K562 (cell line): ENCODE data around the gene GSTA4.

Source experiments
- CBFB ChIP-seq: sonication (generic); formaldehyde crosslinking; IDR thresholded peaks from 2 replicates; pipeline ENCODE4 v1.4.0; 2020; ENCODE audit warnings: mild to moderate bottlenecking, missing genetic modification reagents
- KAT2B ChIP-seq: IDR thresholded peaks from one replicate; pipeline ENCODE4 v1.6.1; 2012; ENCODE audit warnings: low read depth, mild to moderate bottlenecking, control low read depth, inconsistent platforms, low read length, moderate library complexity
- KDM1A ChIP-seq, 2 experiments: fragments of 450-650 bp; IDR thresholded peaks; 2 replicates each; pipeline ENCODE4 v1.6.1; 2016; ENCODE audit warnings: mild to moderate bottlenecking in 2 of 2
- PHF21A ChIP-seq: fragments of 450-650 bp; IDR thresholded peaks from 2 replicates; pipeline ENCODE4 v1.6.1; 2017; ENCODE audit warnings: low read depth, borderline replicate concordance
- POLR2A ChIP-seq: fragments of 450-650 bp; conservative IDR thresholded peaks from 2 replicates; pipeline ENCODE4 v1.6.1; 2016
- POLR2AphosphoS5 ChIP-seq: IDR thresholded peaks from 2 replicates; pipeline ENCODE4 v1.6.1; 2011; ENCODE audit warnings: mild to moderate bottlenecking, low read depth, low read length, moderate library complexity; ENCODE audit not compliant: control insufficient read depth, insufficient read depth
- SP2 ChIP-seq: IDR thresholded peaks from 2 replicates; pipeline ENCODE4 v1.6.1; 2011; ENCODE audit warnings: mild to moderate bottlenecking, low read depth, low read length, moderate library complexity; ENCODE audit not compliant: poor library complexity, severe bottlenecking; ENCODE audit errors: extremely low read depth
- U2AF1 ChIP-seq: fragments of 200-400 bp; formaldehyde crosslinking; optimal IDR thresholded peaks from 2 replicates; pipeline ENCODE3; 2017; ENCODE audit warnings: mild to moderate bottlenecking, low read depth, low read length, moderate library complexity
- YY1 ChIP-seq, 3 experiments: IDR thresholded peaks; 2 replicates each; pipeline ENCODE4 v1.6.1; 2011; ENCODE audit warnings: low read length in 2 of 3, mild to moderate bottlenecking in 2 of 3, moderate library complexity in 2 of 3, borderline replicate concordance in 1 of 3, control low read depth in 1 of 3, low read depth in 1 of 3; ENCODE audit not compliant: insufficient read depth in 3 of 3, insufficient replicate concordance in 2 of 3, control insufficient read depth in 1 of 3, insufficient read length in 1 of 3; ENCODE audit errors: extremely low read depth in 1 of 3
- ZNF384 ChIP-seq: IDR thresholded peaks from 2 replicates; pipeline ENCODE4 v1.6.1; 2012; ENCODE audit warnings: low read depth, low read length, improper control_type of control experiment
- TF ChIP-seq, protein P1 (sequence below): sonication (generic); formaldehyde crosslinking; IDR thresholded peaks from 2 replicates; pipeline ENCODE4 v1.9.0; 2022; ENCODE audit warnings: mild to moderate bottlenecking, missing genetic modification reagents
- TF ChIP-seq, protein P2 (sequence below): sonication (generic); formaldehyde crosslinking; IDR thresholded peaks from 2 replicates; pipeline ENCODE4 v1.8.0; 2023; ENCODE audit warnings: missing genetic modification reagents, mild to moderate bottlenecking, borderline replicate concordance
- TF ChIP-seq, protein P3 (sequence below), 2 experiments: fragments of 450-650 bp; IDR thresholded peaks; 2 replicates each; pipeline ENCODE4 v1.6.1; 2018; ENCODE audit warnings: mild to moderate bottlenecking in 2 of 2, low read depth in 1 of 2; ENCODE audit not compliant: partially characterized antibody in 2 of 2

DNA sequence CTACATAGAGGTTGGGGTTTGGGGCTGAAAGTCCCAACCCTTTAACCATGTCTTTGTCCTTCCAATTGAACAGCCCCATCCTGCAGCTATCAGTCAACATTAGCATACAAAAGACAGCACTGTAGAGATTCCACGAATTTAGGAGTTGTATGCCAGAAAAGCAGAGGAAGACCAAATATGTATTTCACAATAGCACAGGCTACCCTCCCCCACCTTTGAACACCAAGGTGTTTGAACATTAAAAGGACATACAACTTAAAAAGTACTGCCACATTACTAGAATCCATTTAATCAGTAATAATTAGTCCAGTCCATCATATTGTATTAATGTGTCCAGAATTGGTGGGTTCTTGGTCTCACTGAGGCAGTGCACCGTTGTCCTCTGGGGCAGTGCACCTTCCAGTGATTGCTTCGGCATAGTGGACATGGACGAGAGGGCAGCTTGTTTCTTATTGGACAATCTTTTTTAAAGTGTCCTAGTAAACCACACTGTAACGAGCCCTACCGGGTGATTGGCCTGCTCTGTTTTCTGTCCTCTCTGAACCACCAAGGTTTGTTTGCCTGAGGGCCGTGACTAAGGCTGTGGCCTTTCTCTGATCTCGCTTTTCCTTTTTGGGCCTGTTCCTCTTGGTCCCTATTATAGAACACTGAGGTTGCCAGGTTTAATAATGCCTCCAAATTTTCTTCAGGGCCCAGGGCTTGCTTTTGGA lies 36.4 kb downstream of the GSTA4 start:
- TF ChIP-seq KAT2B (no peak), CBFB (CRISPR knock-in tag) (no peak), POLR2AphosphoS5 (no peak), YY1 (IDR thresholded peaks at IDR 0.05; ENCODE audit: borderline replicate concordance in 1 of 3, control insufficient read depth in 1 of 3, extremely low read depth in 1 of 3, insufficient read depth in 3 of 3, insufficient read length in 1 of 3, insufficient replicate concordance in 2 of 3, low read depth in 1 of 3, low read length in 2 of 3) (no peak), U2AF1 (no peak), KDM1A (IDR thresholded peaks at IDR 0.05) (no peak), SP2 (no peak), POLR2A (no peak), ZNF384 (no peak), PHF21A (no peak)
- TF ChIP-seq, protein P1, sequence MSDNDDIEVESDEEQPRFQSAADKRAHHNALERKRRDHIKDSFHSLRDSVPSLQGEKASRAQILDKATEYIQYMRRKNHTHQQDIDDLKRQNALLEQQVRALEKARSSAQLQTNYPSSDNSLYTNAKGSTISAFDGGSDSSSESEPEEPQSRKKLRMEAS, result no peak
- TF ChIP-seq, protein P2, sequence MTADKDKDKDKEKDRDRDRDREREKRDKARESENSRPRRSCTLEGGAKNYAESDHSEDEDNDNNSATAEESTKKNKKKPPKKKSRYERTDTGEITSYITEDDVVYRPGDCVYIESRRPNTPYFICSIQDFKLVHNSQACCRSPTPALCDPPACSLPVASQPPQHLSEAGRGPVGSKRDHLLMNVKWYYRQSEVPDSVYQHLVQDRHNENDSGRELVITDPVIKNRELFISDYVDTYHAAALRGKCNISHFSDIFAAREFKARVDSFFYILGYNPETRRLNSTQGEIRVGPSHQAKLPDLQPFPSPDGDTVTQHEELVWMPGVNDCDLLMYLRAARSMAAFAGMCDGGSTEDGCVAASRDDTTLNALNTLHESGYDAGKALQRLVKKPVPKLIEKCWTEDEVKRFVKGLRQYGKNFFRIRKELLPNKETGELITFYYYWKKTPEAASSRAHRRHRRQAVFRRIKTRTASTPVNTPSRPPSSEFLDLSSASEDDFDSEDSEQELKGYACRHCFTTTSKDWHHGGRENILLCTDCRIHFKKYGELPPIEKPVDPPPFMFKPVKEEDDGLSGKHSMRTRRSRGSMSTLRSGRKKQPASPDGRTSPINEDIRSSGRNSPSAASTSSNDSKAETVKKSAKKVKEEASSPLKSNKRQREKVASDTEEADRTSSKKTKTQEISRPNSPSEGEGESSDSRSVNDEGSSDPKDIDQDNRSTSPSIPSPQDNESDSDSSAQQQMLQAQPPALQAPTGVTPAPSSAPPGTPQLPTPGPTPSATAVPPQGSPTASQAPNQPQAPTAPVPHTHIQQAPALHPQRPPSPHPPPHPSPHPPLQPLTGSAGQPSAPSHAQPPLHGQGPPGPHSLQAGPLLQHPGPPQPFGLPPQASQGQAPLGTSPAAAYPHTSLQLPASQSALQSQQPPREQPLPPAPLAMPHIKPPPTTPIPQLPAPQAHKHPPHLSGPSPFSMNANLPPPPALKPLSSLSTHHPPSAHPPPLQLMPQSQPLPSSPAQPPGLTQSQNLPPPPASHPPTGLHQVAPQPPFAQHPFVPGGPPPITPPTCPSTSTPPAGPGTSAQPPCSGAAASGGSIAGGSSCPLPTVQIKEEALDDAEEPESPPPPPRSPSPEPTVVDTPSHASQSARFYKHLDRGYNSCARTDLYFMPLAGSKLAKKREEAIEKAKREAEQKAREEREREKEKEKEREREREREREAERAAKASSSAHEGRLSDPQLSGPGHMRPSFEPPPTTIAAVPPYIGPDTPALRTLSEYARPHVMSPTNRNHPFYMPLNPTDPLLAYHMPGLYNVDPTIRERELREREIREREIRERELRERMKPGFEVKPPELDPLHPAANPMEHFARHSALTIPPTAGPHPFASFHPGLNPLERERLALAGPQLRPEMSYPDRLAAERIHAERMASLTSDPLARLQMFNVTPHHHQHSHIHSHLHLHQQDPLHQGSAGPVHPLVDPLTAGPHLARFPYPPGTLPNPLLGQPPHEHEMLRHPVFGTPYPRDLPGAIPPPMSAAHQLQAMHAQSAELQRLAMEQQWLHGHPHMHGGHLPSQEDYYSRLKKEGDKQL (CRISPR knock-in tag), result no peak
- TF ChIP-seq, protein P3, sequence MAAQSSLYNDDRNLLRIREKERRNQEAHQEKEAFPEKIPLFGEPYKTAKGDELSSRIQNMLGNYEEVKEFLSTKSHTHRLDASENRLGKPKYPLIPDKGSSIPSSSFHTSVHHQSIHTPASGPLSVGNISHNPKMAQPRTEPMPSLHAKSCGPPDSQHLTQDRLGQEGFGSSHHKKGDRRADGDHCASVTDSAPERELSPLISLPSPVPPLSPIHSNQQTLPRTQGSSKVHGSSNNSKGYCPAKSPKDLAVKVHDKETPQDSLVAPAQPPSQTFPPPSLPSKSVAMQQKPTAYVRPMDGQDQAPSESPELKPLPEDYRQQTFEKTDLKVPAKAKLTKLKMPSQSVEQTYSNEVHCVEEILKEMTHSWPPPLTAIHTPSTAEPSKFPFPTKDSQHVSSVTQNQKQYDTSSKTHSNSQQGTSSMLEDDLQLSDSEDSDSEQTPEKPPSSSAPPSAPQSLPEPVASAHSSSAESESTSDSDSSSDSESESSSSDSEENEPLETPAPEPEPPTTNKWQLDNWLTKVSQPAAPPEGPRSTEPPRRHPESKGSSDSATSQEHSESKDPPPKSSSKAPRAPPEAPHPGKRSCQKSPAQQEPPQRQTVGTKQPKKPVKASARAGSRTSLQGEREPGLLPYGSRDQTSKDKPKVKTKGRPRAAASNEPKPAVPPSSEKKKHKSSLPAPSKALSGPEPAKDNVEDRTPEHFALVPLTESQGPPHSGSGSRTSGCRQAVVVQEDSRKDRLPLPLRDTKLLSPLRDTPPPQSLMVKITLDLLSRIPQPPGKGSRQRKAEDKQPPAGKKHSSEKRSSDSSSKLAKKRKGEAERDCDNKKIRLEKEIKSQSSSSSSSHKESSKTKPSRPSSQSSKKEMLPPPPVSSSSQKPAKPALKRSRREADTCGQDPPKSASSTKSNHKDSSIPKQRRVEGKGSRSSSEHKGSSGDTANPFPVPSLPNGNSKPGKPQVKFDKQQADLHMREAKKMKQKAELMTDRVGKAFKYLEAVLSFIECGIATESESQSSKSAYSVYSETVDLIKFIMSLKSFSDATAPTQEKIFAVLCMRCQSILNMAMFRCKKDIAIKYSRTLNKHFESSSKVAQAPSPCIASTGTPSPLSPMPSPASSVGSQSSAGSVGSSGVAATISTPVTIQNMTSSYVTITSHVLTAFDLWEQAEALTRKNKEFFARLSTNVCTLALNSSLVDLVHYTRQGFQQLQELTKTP (IDR thresholded peaks at IDR 0.05; ENCODE audit: low read depth in 1 of 2, partially characterized antibody in 2 of 2), result no peak
